Measurements from ENCODE around the gene C3orf70.

- TF ChIP-seq POLR2A (IDR thresholded peaks at IDR 0.05; ENCODE audit: low read depth, low read length) (no peak), POLR2AphosphoS5 (IDR thresholded peaks at IDR 0.05; ENCODE audit: low read depth, low read length) (no peak)
These were observed 101.1 kb downstream of the C3orf70 start for GRCh38 chr3:185051801-185052200.
